ENCODE measurements around the gene CPSF3. TPM values are rescaled to one million over a fixed set of nuclear protein-coding genes. Genes with fewer than 3 reads are reported as not detected.
"Not testable (repeated sequence)": the region's sequence is repeated elsewhere in the genome, so short reads cannot be mapped to it uniquely, and the experiment has no call there.

Gene CPSF3
- total RNA-seq, 1 donor from 2014 or later, result 16.0 TPM

DNA sequence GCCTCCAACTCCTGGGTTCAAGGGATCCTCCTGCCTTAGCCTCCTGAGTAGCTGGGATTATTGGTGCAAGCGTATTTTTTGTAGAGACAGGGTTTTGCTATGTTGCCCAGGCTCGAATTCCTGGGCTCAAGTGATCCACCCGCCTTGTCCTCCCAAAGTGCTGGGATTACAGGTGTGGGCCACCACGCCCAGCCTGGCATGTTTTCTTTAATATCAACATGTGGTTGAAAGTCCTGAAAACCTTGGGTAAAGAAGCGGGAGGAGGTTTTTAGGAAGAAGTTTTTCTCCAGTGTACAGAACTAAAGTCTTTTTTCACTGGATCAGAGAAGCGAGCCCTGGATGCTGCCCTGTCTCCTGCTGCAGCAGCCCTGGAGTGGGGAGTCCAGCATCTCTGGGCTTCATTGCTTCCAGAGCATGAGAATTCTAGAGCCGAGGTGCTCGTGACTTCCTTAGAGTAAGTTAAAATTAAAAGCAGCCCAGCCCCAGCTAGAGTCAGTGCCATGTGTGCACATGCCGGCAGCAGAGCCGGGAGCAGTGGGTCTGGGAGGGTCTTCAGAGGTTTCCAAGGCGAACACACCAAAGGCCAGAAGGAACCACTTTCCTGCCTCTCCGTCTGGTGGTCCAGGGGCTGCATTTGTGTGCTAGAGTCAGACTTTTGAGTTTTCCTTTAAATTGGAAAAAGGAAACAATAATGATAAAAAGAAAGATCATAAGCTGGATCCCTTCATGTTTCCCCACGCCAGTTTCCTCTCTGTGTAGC, 31.3 kb upstream of the CPSF3 start:
- DNase-seq (ENCODE audit: low spot score), result no peak
- intact Hi-C loops (cut with DNase I), result no loop called here
- no peak for ATAC-seq

DNA sequence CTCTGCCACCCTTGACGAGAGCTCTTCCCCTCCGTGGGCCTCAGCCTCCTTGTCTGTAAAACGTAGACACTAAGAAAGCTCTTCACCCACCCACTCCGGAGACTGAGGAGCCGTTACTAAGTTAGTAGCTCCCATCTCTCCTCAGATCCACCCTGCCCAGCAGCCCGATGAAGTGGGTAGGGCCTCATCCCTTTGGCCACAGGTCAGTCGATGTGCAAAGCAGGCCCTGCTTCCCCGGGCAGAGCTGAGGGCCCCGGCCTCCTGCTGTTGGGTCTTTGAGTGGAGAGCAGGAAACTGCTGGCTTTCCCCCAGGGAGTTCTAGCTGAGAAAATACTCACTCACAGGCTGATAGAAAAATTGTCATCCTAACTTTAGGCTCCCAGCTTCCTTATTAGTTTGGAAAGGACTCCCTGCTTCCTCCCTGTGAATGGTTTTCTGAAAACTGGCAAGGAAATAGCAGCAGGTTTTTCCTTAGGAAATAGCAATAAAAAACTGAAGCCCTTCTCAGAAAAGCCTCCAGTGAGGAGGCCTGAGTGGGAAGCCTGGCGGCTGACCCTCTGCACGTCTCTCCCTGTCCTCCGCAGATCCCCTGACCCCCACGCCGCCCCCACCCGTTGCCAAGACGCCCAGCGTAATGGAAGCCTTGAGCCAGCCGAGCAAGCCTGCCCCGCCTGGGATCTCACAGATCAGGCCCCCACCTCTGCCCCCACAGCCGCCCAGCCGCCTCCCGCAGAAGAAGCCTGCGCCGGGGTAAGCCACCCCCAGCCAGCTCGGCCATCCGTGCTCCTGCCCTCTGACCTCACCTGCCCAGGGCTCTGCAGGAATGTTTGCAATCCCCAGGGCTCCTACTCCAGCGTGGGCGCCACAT, 30.3 kb upstream of the CPSF3 start:
- ATAC-seq (peak; percentile 57), DNase-seq (ENCODE audit: low spot score) (peak; percentile 67)
- intact Hi-C loops (cut with DNase I), result no loop called here

GRCh38 chr2:9394816-9395215, 28.6 kb upstream of the CPSF3 start:
- no peak for ATAC-seq
- intact Hi-C loops (cut with DNase I), result no loop called here
- DNase-seq (ENCODE audit: low spot score), result peak; percentile 57

DNA sequence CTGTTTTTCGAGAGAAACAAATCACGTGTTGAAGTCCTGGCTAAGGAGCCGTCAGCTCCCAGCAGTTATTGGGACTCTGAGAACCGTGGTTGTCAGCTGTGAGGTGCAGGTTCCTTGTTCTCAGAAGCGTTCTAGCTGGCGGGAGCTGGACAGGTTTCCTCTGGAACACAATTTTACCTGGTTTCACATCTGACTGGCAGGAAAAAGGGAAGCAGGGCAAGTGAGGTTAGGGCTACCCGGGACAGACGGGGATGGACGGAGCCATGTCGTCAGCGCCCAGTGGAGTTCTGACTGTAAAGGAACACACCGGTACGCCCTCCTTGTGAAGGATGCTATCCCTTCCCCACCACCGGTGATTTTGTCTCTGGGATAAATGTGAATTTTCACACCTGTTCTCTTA, 26.3 kb upstream of the CPSF3 start:
- DNase-seq (ENCODE audit: low spot score) (peak; percentile 48), ATAC-seq (no peak)
- intact Hi-C loops (cut with DNase I), result no loop called here

GRCh38 chr2:9398251-9398650, 25.2 kb upstream of the CPSF3 start:
- intact Hi-C loops (cut with DNase I); ATAC-seq: not testable (repeated sequence)
- DNase-seq (ENCODE audit: low spot score), result peak; percentile 54

GRCh38 chr2:9398881-9399780, 24.3 kb upstream of the CPSF3 start:
- intact Hi-C loops (cut with DNase I), result no loop called here
- DNase-seq (ENCODE audit: low spot score) (peak; percentile 81), ATAC-seq (peak; percentile 91)

DNA sequence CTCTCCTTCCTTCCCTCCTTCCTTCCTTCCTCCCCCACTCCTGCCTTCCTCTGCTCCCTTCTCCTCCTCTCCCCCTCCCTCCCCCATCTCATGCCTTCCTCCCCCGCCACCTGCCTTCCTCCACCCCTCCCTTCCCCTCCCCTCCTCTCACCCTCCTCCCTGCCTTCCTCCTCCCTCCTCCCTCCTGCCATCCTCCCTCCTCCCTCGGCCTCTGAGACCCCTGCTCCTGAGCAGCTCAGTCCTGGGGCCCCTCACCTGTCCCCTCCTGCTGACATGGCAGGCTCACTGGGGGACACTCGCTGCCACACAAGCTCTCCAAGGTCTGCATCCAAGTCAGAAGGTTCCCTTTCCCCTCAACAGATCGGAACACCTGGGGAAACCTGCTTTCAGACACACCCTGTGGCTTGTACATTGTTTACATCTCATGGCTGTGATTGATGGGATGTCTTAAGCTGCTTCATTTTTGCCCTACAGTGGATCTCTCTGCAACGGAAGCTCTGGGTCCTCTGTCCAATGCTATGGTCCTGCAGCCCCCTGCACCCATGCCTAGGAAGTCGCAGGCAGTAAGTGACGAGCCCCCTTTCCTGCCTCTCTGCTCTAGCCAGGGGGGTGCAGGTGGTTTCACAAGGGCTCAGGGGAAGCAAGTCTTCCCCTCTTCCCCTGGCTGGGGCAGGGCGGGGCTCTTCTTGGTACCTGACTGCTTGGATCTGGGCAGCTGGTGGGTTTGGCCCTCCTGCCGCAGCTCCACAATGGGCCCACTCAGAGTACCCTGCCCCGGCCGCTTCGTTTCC, 23.0 kb upstream of the CPSF3 start:
- peak; percentile 47 for DNase-seq (ENCODE audit: low spot score)

GRCh38 chr2:9401059-9401547, 22.4 kb upstream of the CPSF3 start:
- ATAC-seq, result no peak
- intact Hi-C loops (cut with DNase I), result no loop called here

More for the DNA sequence above, 23.0 kb upstream of the CPSF3 start:
- intact Hi-C loops (cut with DNase I), result no loop called here
- no peak for ATAC-seq

GRCh38 chr2:9401646-9402371, 21.6 kb upstream of the CPSF3 start:
- intact Hi-C loops (cut with DNase I), result no loop called here
- DNase-seq (ENCODE audit: low spot score), result peak; percentile 47
- ATAC-seq, result no peak

More at GRCh38 chr2:9401059-9401547, 22.4 kb upstream of the CPSF3 start:
- peak; percentile 56 for DNase-seq (ENCODE audit: low spot score)

DNA sequence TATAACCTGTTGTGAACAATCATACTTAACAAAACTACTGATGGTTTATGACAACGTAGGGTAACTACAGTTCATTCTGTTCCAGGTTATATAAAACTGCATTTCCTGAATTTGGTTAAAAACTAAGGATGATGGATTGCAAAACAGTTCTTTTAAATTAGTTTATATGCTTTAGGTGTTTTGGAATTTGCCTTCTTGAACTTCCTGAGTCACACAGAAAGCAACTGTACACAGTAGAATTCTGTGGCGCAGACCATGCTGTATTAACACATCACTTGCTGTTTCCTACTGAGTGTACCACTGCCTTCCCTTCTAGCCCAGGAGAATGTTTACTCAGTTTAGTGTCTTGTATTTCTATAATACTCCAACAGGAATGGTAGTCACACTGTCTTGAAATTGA, 19.5 kb upstream of the CPSF3 start:
- intact Hi-C loops (cut with DNase I), result no loop called here
- no peak for DNase-seq (ENCODE audit: low spot score)
- ATAC-seq, result no peak

DNA sequence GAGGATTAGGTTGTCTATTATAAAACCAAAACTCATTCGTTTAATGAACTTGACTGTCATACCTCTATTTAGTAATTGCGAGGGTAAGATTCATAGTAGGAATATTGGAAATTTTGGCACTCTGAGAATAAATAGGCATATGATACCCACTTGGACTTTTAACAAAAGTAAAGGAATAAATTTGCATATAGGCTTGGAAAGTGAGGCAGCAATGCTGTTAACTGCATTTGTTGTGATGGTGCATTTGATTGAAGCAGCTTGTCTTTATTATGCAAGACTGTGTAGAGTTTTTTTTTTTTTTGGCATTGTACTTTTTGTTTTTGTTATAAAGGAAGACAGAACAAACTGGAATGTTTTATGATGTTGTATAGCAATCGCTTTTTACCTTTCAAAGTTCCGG, 19.0 kb upstream of the CPSF3 start:
- intact Hi-C loops (cut with DNase I), result no loop called here
- DNase-seq (ENCODE audit: low spot score) (no peak), ATAC-seq (no peak)

- ATAC-seq (no peak), DNase-seq (ENCODE audit: low spot score) (peak; percentile 42)
- intact Hi-C loops (cut with DNase I), result no loop called here
Measured at GRCh38 chr2:9405636-9406035, 17.8 kb upstream of the CPSF3 start.

GRCh38 chr2:9406529-9407362, 16.7 kb upstream of the CPSF3 start:
- DNase-seq (ENCODE audit: low spot score) (peak; percentile 54), ATAC-seq (peak; percentile 57)
- intact Hi-C loops (cut with DNase I), result no loop called here

- intact Hi-C loops (cut with DNase I), result no loop called here
- peak; percentile 30 for ATAC-seq
- peak; percentile 33 for DNase-seq (ENCODE audit: low spot score)
Measured at GRCh38 chr2:9407363-9407811, 16.1 kb upstream of the CPSF3 start.

DNA sequence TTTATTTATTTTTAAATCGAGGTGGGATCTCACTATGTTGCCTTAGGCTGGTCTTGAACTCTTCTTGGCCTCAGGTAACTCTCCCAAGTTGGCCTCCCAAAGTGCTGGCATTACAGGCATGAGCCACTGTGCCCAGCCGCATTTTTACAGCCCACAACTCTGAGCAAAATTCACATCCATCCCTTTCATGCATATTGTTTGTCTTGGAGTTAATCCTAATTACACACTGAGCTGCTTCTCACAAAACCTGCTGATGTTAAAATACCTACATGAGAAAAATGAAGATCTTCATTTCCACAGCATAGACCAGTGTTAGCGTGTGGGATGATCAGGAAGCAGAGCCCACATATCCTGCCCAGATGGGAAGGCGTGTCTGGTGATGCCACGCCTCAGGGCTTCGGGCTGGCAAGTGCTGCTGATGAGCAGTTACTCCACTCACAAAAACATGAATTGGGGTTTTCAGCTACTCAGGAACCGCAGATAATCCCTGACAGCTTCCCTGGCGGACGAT, 14.8 kb upstream of the CPSF3 start:
- DNase-seq (ENCODE audit: low spot score) (peak; percentile 50), ATAC-seq (peak; percentile 68)
- intact Hi-C loops (cut with DNase I), result no loop called here

GRCh38 chr2:9410108-9410507, 13.3 kb upstream of the CPSF3 start:
- intact Hi-C loops (cut with DNase I), result no loop called here
- peak; percentile 26 for DNase-seq (ENCODE audit: low spot score)
- no peak for ATAC-seq
